Heart right ventricle (tissue), 16 donors: Measurements from ENCODE around the gene MACROH2A1. TPM values are rescaled to one million over a fixed set of nuclear protein-coding genes. Genes with fewer than 3 reads are reported as not detected.

Experiments used
- ATAC-seq, 8 donors: fragments of 200-7000 bp; cut with Tn5 transposase; one replicate each; pipeline ENCODE4 v1.9.1; 2020; ENCODE audit warnings: mild to moderate bottlenecking in 8 of 8, moderate library complexity in 8 of 8, moderate number of reproducible peaks in 1 of 8
- DNase-seq, 2 donors: peaks; one replicate each; pipeline ENCODE4 v3.0.0-alpha.2; 2020
- H3K27ac ChIP-seq, 10 donors: fragments of 200-600 bp; sonication (generic) in 2 of 10; one replicate each; pipeline versions ENCODE4 v1.5.0 to v1.8.0; 2020 to 2022; ENCODE audit warnings: mild to moderate bottlenecking in 3 of 10
- H3K27me3 ChIP-seq, 7 donors: fragments of 200-600 bp; one replicate each; pipeline ENCODE4 v1.8.0; 2021 to 2022; ENCODE audit warnings: mild to moderate bottlenecking in 2 of 7
- H3K36me3 ChIP-seq, 9 donors: fragments of 200-600 bp; sonication (generic) in 1 of 9; one replicate each; pipeline versions ENCODE4 v1.5.0 to v1.8.0; 2020 to 2022; ENCODE audit warnings: mild to moderate bottlenecking in 2 of 9
- H3K4me1 ChIP-seq, 9 donors: fragments of 200-600 bp; sonication (generic) in 1 of 9; one replicate each; pipeline versions ENCODE4 v1.5.0 to v1.8.0; 2020 to 2022; ENCODE audit warnings: mild to moderate bottlenecking in 4 of 9
- H3K4me3 ChIP-seq, 10 donors: fragments of 200-600 bp; sonication (generic) in 2 of 10; one replicate each; pipeline versions ENCODE4 v1.5.0 to v1.8.0; 2020 to 2022; ENCODE audit warnings: mild to moderate bottlenecking in 7 of 10, moderate library complexity in 2 of 10
- H3K9me3 ChIP-seq, 11 donors: fragments of 200-600 bp in 10 of 11; sonication (generic) in 2 of 11; one replicate each; pipeline versions ENCODE4 v1.5.0 to v1.8.0; 2013 to 2022; ENCODE audit warnings: mild to moderate bottlenecking in 2 of 11, control low read depth in 1 of 11, moderate library complexity in 1 of 11
- WGBS, 2 donors: extraction: QIAGEN DNeasy Blood & Tissue Kit; methylation state at CpG; one replicate each; pipeline ENCODE4 v1.1.7; 2013; ENCODE audit warnings: inconsistent platforms in 1 of 2; 5-methylcytosine and 5-hydroxymethylcytosine counted together
- intact Hi-C, 10 donors: fragments of 100-400 bp; cut with DNase I; formaldehyde crosslinking; loops; one replicate each; pipeline versions ENCODE4 v1.11.1 to v1.14.2; 2022
- polyA plus RNA-seq, 2 donors: library from polyadenylated mRNA; stranded (reverse); fragments of 200-250 nt; gene quantifications; one replicate each; pipeline ENCODE4 v1.2.3, GENCODE V29; 2013
- total RNA-seq, 10 donors: library from RNA; stranded (reverse); fragmentation: NEBNext Ultra II Directional in 3 of 10; extraction: Animal tissue kit (Norgen Biotek cat#: 25700) in 3 of 10; gene quantifications; one replicate each; pipeline versions ENCODE4 v1.2.1 to v1.2.4, GENCODE V29; 2021 to 2023
- TF ChIP-seq, protein P1 (sequence below), 9 donors: fragments of 200-600 bp; sonication (generic) in 2 of 9; IDR thresholded peaks; one replicate each; pipeline versions ENCODE4 v1.5.0 to v1.8.0; 2021 to 2022; ENCODE audit warnings: antibody characterized with exemption in 9 of 9, mild to moderate bottlenecking in 5 of 9, moderate library complexity in 1 of 9
- donor health status: Arrhythmogenic right ventricular cardiomyopathy.
- donor health status: ischemic (EF 13 %, LVEDD 7.1; RV severe dilation, severe dysfunction).
- donor health status: healthy with polysubstance abuse.
- donor health status: DM: no; HTN: yes; CAD: no.
- donor health status: DM: no; HTN: no; CAD: no.
- donor health status: ischemic (EF 25% LVEDD 6.9; RV normal size, moderate dysfunction).
- donor health status: ischemic (EF 25% LVEDD 5.7; RV mildly dilated, moderate dysfunction).
- donor health status: healthy.
- donor health status: DM: yes; HTN: yes; CAD: no.
- donor health status: Ischemic cardiomyopathy.
- donor health status: ischemic (EF 35%, LVEDD 5.7; RV mildly dilated, moderate dysfunction).
- donor health status: nonischemic (EF 11% LVEDD 7.7; RV severe dilation, severe dysfunction).
- donor health status: DM: yes; HTN: yes; CAD: no.
- donor health status: PGD.
- donor health status: ischemic (EF 29% LVEDD 5.4; RV normal size, mild dysfunction).
- donor health status: nonischemic (EF 23%, LVEDD 6.1; RV moderate dilation, normal function).

The MACROH2A1 gene
- total and polyA plus RNA-seq, 12 donors = 80.0 to 152 (median 101) TPM

DNA sequence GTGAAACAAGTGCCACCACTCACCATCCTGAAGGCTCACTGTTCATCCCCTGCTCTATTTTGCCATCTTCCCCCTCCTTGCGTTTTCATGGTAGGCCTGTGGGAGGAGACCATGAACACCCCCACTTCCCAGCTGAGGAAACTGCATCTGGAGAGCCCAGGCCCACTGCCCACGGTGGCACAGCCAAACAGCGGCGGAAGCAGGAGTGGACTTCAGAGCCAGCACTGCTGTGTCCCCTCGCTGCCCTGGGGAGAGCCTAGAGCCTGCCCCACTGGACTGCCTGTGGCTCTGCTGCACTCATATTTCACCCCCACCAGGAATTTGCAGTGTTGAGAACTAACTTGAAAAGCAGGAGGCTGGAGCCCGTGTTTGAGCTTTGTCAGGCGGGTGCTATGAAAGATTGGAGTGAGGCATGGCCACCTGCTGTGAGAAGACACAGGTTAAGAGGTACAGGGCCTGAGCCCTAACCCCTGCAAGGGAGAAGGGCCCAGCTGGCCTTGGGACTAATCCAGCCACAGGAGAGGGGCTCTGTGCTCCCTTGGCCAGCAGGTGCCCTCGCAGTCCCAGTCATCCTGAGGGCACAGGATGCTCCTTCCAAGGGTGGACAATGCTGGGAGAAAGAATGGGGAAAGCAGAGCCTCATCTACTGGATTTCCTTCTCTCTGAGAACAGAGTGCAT lies 79.0 kb downstream of the MACROH2A1 start:
- no peaks in the 10 kb centered on the region for H3K36me3 ChIP-seq
- DNase-seq = no peak
- H3K27me3 ChIP-seq = no peaks in the 10 kb centered on the region
- ATAC-seq = peak in 1 of 8 donors; percentile 19
- no peaks in the 10 kb centered on the region for H3K9me3 ChIP-seq
- H3K27ac ChIP-seq = no peak overlapping the region
- no peak overlapping the region for H3K4me3 ChIP-seq
- WGBS, 2 donors = 77 to 81% methylated on average over 8 of the region's 8 CpGs
- TF ChIP-seq, protein P1, sequence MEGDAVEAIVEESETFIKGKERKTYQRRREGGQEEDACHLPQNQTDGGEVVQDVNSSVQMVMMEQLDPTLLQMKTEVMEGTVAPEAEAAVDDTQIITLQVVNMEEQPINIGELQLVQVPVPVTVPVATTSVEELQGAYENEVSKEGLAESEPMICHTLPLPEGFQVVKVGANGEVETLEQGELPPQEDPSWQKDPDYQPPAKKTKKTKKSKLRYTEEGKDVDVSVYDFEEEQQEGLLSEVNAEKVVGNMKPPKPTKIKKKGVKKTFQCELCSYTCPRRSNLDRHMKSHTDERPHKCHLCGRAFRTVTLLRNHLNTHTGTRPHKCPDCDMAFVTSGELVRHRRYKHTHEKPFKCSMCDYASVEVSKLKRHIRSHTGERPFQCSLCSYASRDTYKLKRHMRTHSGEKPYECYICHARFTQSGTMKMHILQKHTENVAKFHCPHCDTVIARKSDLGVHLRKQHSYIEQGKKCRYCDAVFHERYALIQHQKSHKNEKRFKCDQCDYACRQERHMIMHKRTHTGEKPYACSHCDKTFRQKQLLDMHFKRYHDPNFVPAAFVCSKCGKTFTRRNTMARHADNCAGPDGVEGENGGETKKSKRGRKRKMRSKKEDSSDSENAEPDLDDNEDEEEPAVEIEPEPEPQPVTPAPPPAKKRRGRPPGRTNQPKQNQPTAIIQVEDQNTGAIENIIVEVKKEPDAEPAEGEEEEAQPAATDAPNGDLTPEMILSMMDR (IDR thresholded peaks at IDR 0.05) = peak in 4 of 9 donors; percentile 15 to 34 (median 21)
- H3K4me1 ChIP-seq = no peaks in the 10 kb centered on the region
- intact Hi-C loops = no loop called here

DNA sequence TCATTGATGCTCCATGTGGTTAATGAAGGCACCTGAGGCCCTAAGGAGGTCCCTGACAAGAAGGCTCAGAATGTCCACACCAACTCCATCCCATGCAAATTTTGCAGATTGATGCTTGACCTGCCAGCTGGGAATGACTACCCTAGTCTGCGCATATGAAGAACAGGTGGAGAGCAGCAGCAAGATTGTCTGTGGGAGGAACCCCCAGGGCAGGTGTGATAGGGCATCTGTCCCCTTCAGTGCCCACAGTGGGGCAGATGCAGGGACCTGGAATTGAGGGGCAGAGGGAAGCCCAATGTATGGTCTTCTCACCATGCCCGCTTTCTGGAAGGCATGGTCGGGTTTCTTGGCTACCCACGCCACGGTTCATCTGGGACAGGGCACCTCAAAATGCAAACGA lies 79.6 kb downstream of the MACROH2A1 start:
- intact Hi-C loops = no loop called here
- TF ChIP-seq, protein P1 (IDR thresholded peaks at IDR 0.05) = no peak
- WGBS, 2 donors = 95 to 96% methylated on average over 6 of the region's 6 CpGs
- Histone ChIP-seq H3K4me1 (no peaks in the 10 kb centered on the region), H3K36me3 (no peaks in the 10 kb centered on the region), H3K9me3 (no peaks in the 10 kb centered on the region), H3K27me3 (no peaks in the 10 kb centered on the region), H3K27ac (no peak overlapping the region), H3K4me3 (no peak overlapping the region)
- ATAC-seq (no peak), DNase-seq (no peak)

DNA sequence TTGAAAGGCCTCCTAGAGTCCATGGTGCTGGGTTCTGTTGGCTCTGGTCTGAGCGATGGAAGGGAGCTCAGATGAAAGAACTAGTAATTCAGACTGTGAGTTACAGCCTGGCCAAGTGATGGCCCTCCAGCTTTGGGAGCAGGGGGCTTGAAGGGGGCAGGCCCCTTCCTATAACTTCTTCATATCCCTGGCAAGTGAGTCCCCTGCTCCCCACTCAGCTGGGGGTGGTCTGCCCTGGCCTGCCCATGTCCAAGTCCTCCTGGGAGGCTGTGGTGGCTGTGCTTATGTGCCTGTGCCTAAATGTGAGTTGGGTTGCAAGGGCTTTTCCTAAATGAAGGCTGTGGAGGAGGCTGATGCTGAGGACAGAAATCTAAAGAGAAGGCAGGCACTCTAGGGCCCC lies 80.1 kb downstream of the MACROH2A1 start:
- Histone ChIP-seq H3K9me3 (no peaks in the 10 kb centered on the region), H3K4me1 (no peaks in the 10 kb centered on the region), H3K4me3 (no peak overlapping the region), H3K27ac (no peak overlapping the region), H3K27me3 (no peaks in the 10 kb centered on the region), H3K36me3 (no peaks in the 10 kb centered on the region)
- 100% methylated on average over 1 of the region's 1 CpG for WGBS, 2 donors
- intact Hi-C loops = no loop called here
- DNase-seq = no peak
- no peak for ATAC-seq
- TF ChIP-seq, protein P1 (IDR thresholded peaks at IDR 0.05) = no peak

DNA sequence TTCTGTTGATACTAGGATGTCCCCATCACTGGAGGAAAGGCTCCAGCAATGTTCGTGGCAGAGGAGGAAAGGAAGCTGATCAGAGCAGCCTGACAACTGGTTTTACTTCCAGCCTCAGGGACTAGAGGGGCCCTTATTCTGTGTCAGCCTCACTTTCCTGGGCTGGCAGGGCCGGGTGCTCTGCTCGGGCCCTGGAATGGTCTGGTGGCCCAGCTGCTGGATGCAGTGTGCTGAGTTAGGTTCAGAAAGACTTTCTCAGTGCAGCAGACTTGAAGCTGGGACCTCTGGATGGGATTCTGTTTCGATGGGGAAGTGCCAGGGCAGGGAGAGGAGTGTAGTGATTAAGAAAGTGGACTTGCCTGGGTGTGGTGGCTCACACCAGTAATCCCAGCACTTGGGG lies 81.0 kb downstream of the MACROH2A1 start:
- intact Hi-C loops = no loop called here
- no peak for ATAC-seq
- 73 to 84% methylated on average over 4 of the region's 4 CpGs for WGBS, 2 donors
- Histone ChIP-seq H3K4me1 (no peaks in the 10 kb centered on the region), H3K27me3 (no peaks in the 10 kb centered on the region), H3K36me3 (no peaks in the 10 kb centered on the region), H3K9me3 (no peaks in the 10 kb centered on the region), H3K27ac (no peak overlapping the region), H3K4me3 (no peak overlapping the region)
- TF ChIP-seq, protein P1 (IDR thresholded peaks at IDR 0.05) = no peak
- peak in 1 of 2 donors; percentile 1 for DNase-seq
